NCI-H1417 treated with DMSO at 0.1 percent for 48 hours (cell line): Measurements from ENCODE around the gene VSTM1.
"Not testable (repeated sequence)": the region's sequence is repeated elsewhere in the genome, so short reads cannot be mapped to it uniquely, and the experiment has no call there.

Source experiments
- DNase-seq: peaks from one replicate; lab custom pipeline; 2025; lab: John Stamatoyannopoulos, UW

Gene VSTM1

DNA sequence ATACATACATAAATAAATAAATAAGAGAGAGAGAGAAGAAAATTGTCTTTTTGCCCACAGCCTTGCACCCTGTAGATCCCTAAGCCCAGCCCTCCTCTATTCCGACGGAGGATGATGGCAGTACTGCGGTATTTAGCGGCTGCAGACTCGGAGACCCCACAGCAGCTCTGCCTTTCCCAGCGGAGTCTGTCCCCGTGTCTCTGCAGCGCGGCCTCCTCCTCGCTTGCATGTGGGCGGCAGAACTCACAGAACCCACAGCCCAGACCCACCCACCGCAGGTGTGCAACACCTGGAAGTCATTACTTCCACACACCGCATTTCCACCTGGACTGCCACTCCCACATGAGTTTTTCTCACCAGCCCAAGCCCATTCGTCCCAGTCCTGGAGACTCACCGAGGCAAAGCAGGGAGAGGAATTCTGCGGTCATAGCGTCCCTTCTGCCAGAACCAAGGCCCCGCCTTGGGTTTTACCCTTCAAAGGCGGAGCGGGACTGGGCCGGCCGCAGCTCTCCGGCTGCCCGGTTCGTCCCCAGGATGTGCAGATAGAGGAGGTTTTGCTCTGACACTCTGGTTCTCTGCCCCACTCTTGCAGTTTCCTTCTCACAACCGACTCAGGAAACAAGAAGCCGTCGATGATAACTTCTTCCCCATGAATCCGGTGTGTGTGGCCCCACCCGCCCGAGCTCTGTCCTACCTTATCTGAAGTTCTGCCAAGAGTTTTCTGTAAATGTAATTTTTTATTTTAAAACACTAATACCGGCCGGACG is at the start of gene VSTM1:
Gene VSTM1, minus strand, starts transcription at position 548 of the 767 bp plus-strand sequence. Its CDS starts 120 bp downstream, at position 428.
- no peak for DNase-seq

- no peak for DNase-seq
These were observed 46.0 kb upstream of the VSTM1 start for GRCh38 chr19:54109651-54110050.

DNA sequence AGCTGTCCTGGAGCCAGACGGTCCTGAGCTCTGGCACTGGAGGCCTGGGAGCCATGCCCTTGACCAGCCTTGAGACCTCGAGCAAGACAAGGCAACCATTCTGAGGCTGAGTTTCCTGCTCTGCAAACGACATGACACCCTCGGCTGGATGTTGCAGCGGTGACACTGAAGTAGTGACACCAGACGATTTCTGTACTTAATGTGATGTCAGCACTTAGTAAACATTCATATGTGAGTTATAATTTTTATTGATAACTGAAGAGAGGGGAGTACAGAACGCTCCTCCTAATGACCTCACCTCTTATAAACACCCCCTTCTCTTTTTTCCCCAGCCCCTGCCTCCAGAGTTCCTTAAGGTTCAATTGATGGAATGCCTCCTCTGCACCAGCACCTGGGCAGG is 44.8 kb upstream of the VSTM1 start:
- no peak for DNase-seq

GRCh38 chr19:54107876-54108490 is 44.3 kb upstream of the VSTM1 start:
- DNase-seq = no peak

GRCh38 chr19:54106716-54107115 is 43.0 kb upstream of the VSTM1 start:
- DNase-seq = no peak

- no peak for DNase-seq
These were observed 42.1 kb upstream of the VSTM1 start for GRCh38 chr19:54105796-54106195.

GRCh38 chr19:54104998-54105715 is 41.5 kb upstream of the VSTM1 start:
- no peak for DNase-seq

GRCh38 chr19:54102421-54103169 is 38.9 kb upstream of the VSTM1 start, which contains the start of gene NDUFA3:
NDUFA3 (plus strand) TSS chr19:54102855; CDS start chr19:54102879, 24 bp downstream.
- peak; percentile 76 for DNase-seq

DNA sequence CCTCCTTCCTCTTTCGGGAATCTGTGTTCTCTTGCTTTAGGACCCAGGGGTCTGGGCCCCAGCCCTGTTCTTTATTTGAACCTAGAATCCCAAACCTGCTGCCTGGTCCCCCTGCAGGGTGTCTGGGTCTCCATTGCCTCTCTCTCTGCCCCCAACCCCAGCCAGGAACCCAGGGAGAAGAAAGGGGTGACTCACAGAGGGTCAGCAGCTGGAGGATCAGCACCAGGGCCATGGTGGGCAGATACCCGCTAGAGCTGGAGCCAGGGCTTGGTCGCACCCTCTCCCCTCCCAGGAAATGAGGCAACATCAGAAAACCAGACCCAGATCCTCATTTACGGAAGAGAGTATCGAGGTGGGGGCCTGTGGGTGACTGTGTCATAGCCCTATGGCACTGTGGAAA is 36.9 kb upstream of the VSTM1 start, which contains the start of gene OSCAR:
Gene OSCAR, minus strand, starts transcription at position 243 of the 400 bp plus-strand sequence. Its CDS starts 11 bp downstream, at position 232.
- DNase-seq = no peak

- DNase-seq = not testable (repeated sequence)
These were observed 36.2 kb upstream of the VSTM1 start for GRCh38 chr19:54099903-54100255.

DNA sequence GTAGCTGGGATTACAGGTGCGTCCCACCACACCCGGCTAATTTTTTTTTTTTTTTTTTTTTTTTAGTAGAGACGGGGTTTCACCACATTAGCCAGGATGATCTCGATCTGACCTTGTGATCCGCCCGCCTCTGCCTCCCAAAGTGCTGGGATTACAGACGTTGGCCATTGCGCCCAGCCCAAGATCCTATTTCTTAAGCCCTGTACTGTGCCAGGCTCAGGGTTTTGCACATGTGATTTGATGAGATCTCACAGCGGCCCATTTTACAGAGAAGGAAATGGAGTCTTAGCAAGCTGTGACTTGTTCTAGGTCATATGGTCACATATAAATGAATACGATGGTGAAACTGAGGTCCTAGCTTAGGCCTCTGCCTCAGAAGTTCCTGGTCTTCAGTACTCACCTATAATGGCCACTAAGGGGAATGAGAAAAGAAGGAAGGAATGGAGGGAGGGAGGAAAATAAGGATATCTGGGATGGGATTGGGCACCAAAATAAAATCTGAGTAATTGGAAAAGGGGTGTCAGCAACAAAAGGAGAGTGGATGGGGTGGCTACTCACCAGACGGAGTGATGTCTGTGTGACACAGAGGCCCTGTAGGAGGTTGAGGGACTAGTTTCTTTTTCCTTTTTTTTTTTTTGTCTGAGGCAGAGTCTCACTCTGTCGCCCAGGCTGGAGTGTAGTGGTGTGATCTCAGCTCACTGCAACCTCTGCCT is 35.6 kb upstream of the VSTM1 start:
- no peak for DNase-seq

DNA sequence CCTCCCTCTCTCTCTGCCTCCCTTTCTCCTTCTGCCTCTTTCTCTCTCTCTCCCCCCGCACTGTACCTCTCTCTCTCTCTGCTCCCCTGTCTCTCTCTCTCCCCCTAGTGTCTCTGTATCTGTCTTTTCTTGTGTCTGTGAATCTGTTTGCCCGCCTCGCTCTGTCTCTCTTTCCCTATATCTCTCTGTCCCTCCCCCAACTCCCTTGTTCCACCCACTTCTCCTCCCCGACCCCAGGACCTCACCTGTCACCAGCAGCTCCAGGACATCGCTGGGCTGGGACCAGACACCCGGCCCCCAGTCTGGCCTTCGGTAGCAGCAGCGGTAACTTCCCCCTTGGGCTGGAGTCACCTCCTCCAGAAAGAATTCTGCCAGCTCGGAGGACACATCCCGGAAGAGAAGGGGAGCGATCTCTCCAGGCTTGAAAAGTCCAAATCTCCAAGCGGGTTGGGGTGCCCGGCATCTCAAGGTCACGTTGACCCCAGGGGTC is 33.0 kb upstream of the VSTM1 start:
- DNase-seq = no peak

GRCh38 chr19:54095859-54096616 is 32.3 kb upstream of the VSTM1 start:
- not testable (repeated sequence) for DNase-seq

- DNase-seq = no peak
These were observed 31.6 kb upstream of the VSTM1 start for GRCh38 chr19:54095136-54095858.

DNA sequence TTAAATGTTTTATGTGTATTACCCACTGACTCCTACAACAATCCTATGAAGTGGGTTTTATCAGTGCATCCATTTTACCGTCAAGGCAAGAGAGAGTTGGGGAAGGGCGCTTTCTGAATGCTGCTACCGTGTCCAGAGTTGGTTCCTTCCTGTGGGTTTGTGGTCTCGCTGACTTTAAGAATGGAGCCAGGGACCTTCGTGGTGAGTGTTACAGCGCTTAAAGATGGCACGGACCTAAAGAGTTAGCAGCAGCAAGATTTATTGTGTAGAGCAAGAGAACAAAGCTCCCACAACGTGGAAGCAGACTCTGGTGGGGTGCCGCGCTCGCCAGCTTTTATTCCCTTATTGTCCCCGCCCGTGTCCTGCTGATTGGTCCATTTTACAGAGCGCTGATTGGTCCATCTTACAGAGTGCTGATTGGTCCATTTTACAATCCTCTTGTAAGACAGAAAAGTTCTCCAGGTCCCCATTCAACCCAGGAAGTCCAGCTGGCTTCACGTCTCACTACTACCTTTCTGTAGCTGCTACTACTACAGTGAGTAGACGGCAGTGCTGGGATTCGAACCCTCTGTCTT is 30.8 kb upstream of the VSTM1 start:
- DNase-seq = no peak

DNA sequence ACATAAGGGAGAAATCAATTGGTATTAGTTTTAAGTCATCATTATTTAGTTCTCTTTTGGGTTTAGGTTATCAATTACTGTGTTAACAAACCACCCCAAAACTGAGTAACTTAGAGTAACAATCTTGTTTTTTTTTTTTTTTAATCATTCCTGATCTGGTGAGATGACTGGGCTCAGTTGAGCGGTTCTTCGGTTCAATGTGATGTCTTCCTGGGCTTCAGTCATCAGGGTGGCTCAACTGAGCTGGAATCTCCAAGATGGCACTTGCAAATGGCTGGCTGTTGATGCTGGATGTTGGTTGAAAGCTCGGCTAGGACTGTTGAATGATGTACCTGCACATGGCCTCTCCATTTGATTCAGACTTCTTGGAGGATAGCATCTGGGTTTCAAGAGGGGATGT is 20.7 kb upstream of the VSTM1 start:
- no peak for DNase-seq

GRCh38 chr19:54081032-54081431 is 17.3 kb upstream of the VSTM1 start, which contains the start of gene TARM1:
TARM1 (minus strand) TSS chr19:54081365; CDS start chr19:54081340, 25 bp downstream.
- DNase-seq = no peak

DNA sequence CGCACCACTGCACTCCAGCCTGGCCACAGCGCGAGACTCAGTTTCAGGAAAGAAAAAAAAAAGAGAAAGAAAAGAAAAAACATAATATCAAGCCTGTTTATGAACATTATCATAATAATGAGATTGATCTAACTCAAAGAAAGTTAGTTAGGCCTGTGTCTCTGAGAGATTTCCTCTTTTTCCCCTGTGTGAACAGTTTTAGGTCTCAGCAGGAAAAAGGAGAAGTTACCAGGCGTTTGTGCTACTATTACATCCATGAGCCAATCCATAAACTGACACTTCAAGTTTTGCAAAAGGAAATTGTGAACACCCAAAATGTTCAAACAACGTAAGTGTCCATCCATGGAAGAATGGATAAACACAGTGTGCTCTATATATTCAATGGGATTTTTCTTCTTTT is 13.6 kb upstream of the VSTM1 start:
- no peak for DNase-seq

DNA sequence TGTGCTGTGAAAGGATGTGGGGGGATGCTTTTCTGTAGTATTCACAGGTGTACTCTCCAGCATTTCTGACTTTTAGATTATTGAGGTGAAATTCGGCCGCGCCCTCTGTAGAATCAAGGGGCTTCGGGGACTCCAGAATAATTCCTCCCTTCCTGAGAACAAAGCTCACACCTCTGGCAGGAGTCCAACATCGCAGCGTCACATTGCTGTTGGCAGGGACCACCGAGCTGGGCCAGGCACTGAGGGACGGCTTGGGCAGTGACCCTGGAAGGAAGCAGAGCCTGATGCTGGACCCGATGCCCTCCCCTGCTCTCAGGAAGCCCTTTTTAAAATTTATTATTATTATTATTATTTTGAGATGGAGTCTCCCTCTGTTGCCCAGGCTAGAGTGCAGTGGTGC is 11.2 kb upstream of the VSTM1 start:
- DNase-seq = no peak
